Esophagus muscularis mucosa (tissue), 4 donors: ENCODE measurements around the gene CCDC187. TPM values are rescaled to one million over a fixed set of nuclear protein-coding genes. Genes with fewer than 3 reads are reported as not detected.

Source experiments
- DNase-seq: peaks from one replicate; pipeline ENCODE4 v3.0.0-alpha.2; 2017; ENCODE audit errors: extremely low spot score
- H3K27ac ChIP-seq, 4 donors: fragments of 200-600 bp; sonication (generic); replicated peaks in 1 of 4; 1 replicate in 3 of 4; 2 replicates in 1 of 4; pipeline ENCODE4 v1.5.1; 2016 to 2019; ENCODE audit warnings: mild to moderate bottlenecking in 1 of 4
- H3K27me3 ChIP-seq, 4 donors: fragments of 200-600 bp; sonication (generic); one replicate each; pipeline versions ENCODE4 v1.5.1 to v1.6.0; 2016 to 2019
- H3K36me3 ChIP-seq, 4 donors: fragments of 200-600 bp; sonication (generic); one replicate each; pipeline ENCODE4 v1.5.1; 2016 to 2019
- H3K4me1 ChIP-seq, 4 donors: fragments of 200-600 bp; sonication (generic); one replicate each; pipeline ENCODE4 v1.5.1; 2016 to 2019
- H3K4me3 ChIP-seq, 4 donors: fragments of 200-600 bp; sonication (generic); 1 replicate in 2 of 4; 2 replicates in 2 of 4; pipeline ENCODE4 v1.5.1; 2016 to 2019; ENCODE audit warnings: mild to moderate bottlenecking in 4 of 4, moderate library complexity in 1 of 4
- H3K9me3 ChIP-seq, 4 donors: fragments of 200-600 bp; sonication (generic); 1 replicate in 3 of 4; 2 replicates in 1 of 4; pipeline ENCODE4 v1.5.1; 2016 to 2019
- EP300 ChIP-seq: sonication (generic); formaldehyde crosslinking; IDR thresholded peaks from one replicate; pipeline ENCODE4 v1.6.1; 2017; ENCODE audit warnings: antibody characterized with exemption
- POLR2A ChIP-seq: fragments of 450-650 bp; IDR thresholded peaks from one replicate; pipeline ENCODE4 v1.6.1; 2017; ENCODE audit warnings: antibody characterized with exemption, moderate library complexity, mild to moderate bottlenecking, low read depth
- POLR2AphosphoS5 ChIP-seq, 2 donors: sonication (generic); formaldehyde crosslinking; IDR thresholded peaks; one replicate each; pipeline ENCODE4 v1.6.1; 2017; ENCODE audit warnings: antibody characterized with exemption in 2 of 2
- WGBS: methylation state at CpG from one replicate; pipeline ENCODE4 v1.1.5; 2018; 5-methylcytosine and 5-hydroxymethylcytosine counted together
- intact Hi-C: fragments of 100-400 bp; cut with DNase I; formaldehyde crosslinking; loops from one replicate; pipeline ENCODE4 v1.15.1; 2023
- total RNA-seq, 4 donors: library from RNA; depleted of rRNA; stranded (reverse); fragments of >200 nt; gene quantifications; one replicate each; pipeline versions ENCODE4 v1.1.0 to v1.2.1, GENCODE V29; 2016
- TF ChIP-seq, protein P1 (sequence below), 3 experiments: fragments of 200-600 bp in 2 of 3; fragments of 450-650 bp in 1 of 3; sonication (generic) in 2 of 3; IDR thresholded peaks; one replicate each; pipeline ENCODE4 v1.5.1; 2017 to 2019; ENCODE audit warnings: antibody characterized with exemption in 3 of 3, mild to moderate bottlenecking in 2 of 3, moderate library complexity in 1 of 3

Gene CCDC187
- total RNA-seq, 4 donors from 2014 or later: not detected

DNA sequence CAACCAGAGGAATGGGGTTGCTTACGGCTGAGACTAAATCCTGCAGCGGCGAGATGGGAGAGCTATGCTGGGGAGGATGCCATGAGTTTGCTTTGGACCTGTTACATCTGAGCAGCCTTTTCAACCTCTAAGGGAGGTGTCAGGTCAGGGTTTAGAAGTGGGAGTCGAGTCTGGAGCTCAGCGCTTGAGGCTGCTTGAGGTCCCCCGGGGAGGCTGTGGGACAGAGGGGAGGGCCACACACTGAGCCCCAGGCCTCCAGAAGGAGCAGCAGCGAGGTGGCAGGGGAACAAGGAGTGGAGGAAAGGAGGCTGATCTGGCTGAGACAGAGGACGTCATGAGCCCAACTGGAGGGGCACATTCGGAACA lies 56.4 kb downstream of the CCDC187 start:
- Histone ChIP-seq H3K4me3 (no peak overlapping the region), H3K27me3 (peaks cover 0 to 5% (median 0%) of the 10 kb centered on the region in 4 donors), H3K4me1 (peaks cover 15 to 37% (median 30%) of the 10 kb centered on the region in 4 donors), H3K36me3 (no peaks in the 10 kb centered on the region), H3K27ac (no peak overlapping the region), H3K9me3 (no peaks in the 10 kb centered on the region)
- DNase-seq: no peak
- intact Hi-C loops: no loop called here
- TF ChIP-seq POLR2AphosphoS5 (IDR thresholded peaks at IDR 0.05) (no peak), POLR2A (no peak), EP300 (no peak)
- TF ChIP-seq, protein P1, sequence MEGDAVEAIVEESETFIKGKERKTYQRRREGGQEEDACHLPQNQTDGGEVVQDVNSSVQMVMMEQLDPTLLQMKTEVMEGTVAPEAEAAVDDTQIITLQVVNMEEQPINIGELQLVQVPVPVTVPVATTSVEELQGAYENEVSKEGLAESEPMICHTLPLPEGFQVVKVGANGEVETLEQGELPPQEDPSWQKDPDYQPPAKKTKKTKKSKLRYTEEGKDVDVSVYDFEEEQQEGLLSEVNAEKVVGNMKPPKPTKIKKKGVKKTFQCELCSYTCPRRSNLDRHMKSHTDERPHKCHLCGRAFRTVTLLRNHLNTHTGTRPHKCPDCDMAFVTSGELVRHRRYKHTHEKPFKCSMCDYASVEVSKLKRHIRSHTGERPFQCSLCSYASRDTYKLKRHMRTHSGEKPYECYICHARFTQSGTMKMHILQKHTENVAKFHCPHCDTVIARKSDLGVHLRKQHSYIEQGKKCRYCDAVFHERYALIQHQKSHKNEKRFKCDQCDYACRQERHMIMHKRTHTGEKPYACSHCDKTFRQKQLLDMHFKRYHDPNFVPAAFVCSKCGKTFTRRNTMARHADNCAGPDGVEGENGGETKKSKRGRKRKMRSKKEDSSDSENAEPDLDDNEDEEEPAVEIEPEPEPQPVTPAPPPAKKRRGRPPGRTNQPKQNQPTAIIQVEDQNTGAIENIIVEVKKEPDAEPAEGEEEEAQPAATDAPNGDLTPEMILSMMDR (IDR thresholded peaks at IDR 0.05): no peak
- WGBS: 74% methylated on average over 8 of the region's 9 CpGs

DNA sequence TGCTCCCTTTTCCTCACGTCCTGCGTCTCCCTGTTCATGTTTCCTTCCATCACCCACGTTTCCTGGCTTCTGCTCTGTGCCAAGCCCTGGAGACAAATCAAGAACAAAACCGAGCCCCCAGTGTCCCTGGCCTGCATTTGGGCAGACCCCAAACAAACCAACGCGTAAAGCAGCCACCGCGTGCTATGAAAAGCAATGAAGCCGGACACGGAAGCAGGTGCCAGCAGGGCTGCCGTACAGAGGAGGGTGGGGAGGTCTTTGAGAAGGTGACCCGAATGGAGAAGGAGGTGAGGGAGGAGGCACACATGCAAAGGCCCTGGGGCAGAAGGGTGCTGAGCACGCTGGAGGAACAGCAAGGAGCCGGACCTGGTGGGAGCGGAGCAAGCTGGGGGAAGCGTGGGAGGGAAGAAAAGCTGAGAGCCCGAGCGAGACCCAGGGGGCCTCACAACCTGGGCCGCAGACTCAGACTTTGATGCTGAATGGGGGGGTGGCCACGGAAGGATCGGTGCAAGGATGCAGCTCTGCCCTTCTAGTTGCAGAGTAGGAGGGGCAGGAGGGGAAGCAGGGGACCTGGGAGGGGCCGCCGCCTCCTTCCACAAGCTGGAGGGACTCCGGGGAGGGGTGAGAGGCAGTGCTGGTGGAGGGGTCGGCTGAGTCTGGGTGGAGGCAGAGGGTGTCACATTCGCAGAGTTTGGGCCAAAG lies 56.9 kb downstream of the CCDC187 start:
- Histone ChIP-seq H3K27ac (no peak overlapping the region), H3K4me3 (no peak overlapping the region), H3K9me3 (no peaks in the 10 kb centered on the region), H3K4me1 (peaks cover 15 to 39% (median 31%) of the 10 kb centered on the region in 4 donors), H3K27me3 (no peaks in the 10 kb centered on the region), H3K36me3 (no peaks in the 10 kb centered on the region)
- intact Hi-C loops: no loop called here
- WGBS: 81% methylated on average over 26 of the region's 26 CpGs
- TF ChIP-seq, protein P1 (IDR thresholded peaks at IDR 0.05): no peak
- TF ChIP-seq EP300: no peak
- no peak for TF ChIP-seq POLR2AphosphoS5 (IDR thresholded peaks at IDR 0.05)
- TF ChIP-seq POLR2A: no peak
- DNase-seq: no peak

DNA sequence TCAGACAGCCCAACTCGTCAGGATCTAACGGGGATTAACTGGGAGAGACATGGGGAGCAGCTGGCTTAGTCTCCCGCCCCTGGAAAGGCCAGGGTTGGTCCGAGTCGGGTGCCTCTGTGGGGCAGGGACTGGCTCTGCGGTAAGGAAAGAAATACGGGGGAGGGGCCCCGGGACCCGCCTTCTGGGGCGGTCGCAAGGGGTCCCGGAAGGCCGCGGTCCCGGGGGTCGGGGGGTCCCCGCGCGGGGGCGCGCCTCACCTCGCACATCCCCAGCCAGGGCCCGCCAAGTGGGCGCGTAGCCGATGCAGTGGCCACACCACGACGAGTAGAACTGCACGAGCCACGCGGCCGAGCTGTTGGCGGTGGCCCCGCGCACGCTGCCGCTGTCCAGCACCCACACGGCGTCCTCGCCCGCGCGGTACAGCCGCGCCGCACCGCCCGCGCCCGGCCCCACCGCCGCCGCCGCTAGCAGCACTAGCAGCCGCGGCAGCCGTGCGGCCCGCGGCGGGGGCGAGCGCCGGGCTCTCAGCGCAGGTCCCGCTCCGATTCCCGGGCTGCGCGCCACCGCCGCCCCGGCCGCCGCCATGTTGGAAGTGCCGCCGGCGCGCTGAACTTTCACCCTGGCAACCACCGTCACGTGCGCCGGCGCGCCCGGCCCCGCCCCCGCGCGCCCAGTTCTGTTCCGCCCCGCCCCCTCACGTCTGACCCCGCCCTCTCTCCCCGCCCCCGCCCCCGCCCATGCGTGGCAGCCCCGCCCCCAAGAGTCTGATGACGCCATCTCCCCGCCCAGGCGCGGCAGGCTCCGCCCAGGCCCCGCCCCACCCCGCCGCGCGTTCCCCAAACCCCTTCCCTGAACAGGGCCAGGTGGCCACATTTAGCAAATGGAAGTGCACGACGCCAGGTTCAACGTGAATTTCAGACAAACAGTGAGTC lies 58.4 kb downstream of the CCDC187 start, which contains the start of gene QSOX2:
Gene QSOX2, minus strand, starts transcription at position 594 of the 932 bp plus-strand sequence. Its CDS starts 9 bp downstream, at position 585.
- H3K27ac ChIP-seq: peak within 1 kb of the TSS; percentile 46 to 71 (median 58)
- H3K4me1 ChIP-seq: peaks cover 23 to 39% (median 32%) of the 10 kb centered on the region in 4 donors
- 1% methylated on average over 17 of the region's 112 CpGs for WGBS
- TF ChIP-seq, protein P1 (IDR thresholded peaks at IDR 0.05): no peak
- TF ChIP-seq POLR2A: no peak
- TF ChIP-seq POLR2AphosphoS5 (IDR thresholded peaks at IDR 0.05): peak in 1 of 2 donors; percentile 29
- H3K36me3 ChIP-seq: peaks cover 0 to 4% (median 0%) of the 10 kb centered on the region in 4 donors
- intact Hi-C loops: loop anchor here (1.0 kb wide), 1 partner anchor 22 kb away; no protein-coding TSS in a partner anchor
- H3K9me3 ChIP-seq: no peaks in the 10 kb centered on the region
- peak within 1 kb of the TSS; percentile 80 to 92 (median 88) for H3K4me3 ChIP-seq
- DNase-seq: peak; percentile 97
- no peaks in the 10 kb centered on the region for H3K27me3 ChIP-seq

DNA sequence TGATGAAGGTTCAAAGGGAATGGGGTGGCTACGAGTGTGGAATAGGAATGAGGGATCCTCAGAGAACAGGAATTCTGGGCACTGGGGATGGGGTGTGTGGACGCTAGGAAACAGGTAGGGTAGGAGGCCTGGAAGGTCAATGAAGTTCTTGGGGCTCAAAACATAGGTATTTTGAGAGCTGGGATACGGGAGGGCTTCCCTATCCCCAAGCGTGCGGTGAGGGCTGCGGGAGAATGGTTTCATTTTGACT lies 59.0 kb downstream of the CCDC187 start:
- no peak for DNase-seq
- Histone ChIP-seq H3K4me1 (peaks cover 28 to 43% (median 33%) of the 10 kb centered on the region in 4 donors), H3K4me3 (peak overlapping the region; percentile 80 to 92 (median 88)), H3K36me3 (peaks cover 0 to 4% (median 0%) of the 10 kb centered on the region in 4 donors), H3K27ac (no peak overlapping the region), H3K27me3 (no peaks in the 10 kb centered on the region), H3K9me3 (no peaks in the 10 kb centered on the region)
- WGBS: 3% methylated on average over 6 of the region's 6 CpGs
- no peak for TF ChIP-seq POLR2AphosphoS5 (IDR thresholded peaks at IDR 0.05)
- TF ChIP-seq, protein P1 (IDR thresholded peaks at IDR 0.05): no peak
- no peak for TF ChIP-seq POLR2A
- TF ChIP-seq EP300: no peak
- intact Hi-C loops: loop anchor here (1.0 kb wide), 1 partner anchor 22 kb away; no protein-coding TSS in a partner anchor
